Activated CD4-positive, alpha-beta T cell treated with anti-CD3 and anti-CD28 coated beads for 4 hours (primary cell): ENCODE data around the gene MAGEA3.
"Not testable (repeated sequence)": the region's sequence is repeated elsewhere in the genome, so short reads cannot be mapped to it uniquely, and the experiment has no call there.

Experiments used
- DNase-seq, 2 donors: peaks; one replicate each; pipeline ENCODE4 v3.0.0-alpha.2; 2020

The MAGEA3 gene, protein sequence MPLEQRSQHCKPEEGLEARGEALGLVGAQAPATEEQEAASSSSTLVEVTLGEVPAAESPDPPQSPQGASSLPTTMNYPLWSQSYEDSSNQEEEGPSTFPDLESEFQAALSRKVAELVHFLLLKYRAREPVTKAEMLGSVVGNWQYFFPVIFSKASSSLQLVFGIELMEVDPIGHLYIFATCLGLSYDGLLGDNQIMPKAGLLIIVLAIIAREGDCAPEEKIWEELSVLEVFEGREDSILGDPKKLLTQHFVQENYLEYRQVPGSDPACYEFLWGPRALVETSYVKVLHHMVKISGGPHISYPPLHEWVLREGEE

DNA sequence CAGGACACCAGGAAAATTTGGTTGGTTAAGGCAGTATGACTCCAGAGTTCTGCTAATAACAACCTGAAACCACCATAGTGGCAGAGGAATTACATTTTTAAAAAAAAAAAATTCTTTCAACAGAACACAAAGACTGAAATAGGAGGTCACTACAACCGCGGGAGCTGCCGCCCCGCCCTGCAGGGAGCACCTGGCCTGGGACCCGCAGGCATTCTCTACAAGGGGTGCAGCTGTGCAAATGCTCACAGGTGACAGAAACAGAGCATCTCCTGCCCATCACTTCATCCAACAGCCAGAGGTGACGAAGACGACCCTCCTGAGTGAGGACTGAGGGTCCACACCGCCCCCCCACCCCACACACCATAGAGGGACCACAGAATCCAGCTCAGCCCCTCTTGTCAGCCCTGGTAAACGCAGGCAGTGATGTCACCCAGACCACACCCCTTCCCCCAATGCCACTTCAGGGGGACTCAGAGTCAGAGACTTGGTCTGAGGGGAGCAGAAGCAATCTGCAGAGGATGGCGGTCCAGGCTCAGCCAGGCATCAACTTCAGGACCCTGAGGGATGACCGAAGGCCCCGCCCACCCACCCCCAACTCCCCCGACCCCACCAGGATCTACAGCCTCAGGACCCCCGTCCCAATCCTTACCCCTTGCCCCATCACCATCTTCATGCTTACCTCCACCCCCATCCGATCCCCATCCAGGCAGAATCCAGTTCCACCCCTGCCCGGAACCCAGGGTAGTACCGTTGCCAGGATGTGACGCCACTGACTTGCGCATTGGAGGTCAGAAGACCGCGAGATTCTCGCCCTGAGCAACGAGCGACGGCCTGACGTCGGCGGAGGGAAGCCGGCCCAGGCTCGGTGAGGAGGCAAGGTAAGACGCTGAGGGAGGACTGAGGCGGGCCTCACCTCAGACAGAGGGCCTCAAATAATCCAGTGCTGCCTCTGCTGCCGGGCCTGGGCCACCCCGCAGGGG lies at the start of gene MAGEA3:
Gene MAGEA3, plus strand, starts transcription at position 843 of the 980 bp plus-strand sequence. CDS start 2,039 bp downstream, outside the sequence.
- not testable (repeated sequence) for DNase-seq

DNA sequence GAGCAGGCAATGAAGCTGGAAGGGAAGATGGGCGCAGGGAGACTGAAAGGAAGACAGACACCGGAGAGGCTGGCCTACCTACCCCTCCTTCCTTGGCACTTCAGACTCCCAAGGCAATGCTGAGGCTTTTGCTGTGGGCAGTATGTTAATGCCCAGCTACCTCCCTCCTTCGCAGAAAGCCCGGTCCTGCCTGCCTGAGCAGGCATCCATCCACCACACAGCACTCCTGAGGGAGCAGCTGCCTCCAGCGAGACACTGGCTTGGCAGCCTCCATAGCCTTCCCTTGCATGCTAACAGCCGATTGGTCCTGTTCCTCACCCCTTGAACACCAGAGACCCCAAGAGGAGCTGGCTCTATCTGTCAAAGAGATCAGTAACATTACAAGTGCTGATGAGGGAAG lies 46.5 kb upstream of the MAGEA3 start:
- no peak for DNase-seq

DNA sequence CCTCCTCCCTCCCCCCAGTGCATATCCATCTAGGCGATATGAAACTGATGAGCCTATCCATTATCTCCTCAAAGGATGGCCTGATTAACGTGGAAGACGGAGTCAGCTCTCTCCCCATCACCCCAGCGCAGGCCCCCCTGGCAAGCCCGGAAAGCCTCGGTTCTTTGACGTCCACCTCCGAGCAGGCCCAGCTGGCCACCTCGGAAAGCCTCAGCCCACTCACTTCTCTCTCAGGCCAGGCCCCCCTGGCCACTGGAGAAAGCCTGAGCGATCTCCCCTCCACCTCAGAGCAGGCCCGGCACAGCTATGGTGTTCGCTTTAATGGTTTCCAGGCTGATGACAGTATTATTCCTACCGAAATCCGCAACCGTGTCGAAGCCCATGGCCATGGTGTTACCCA lies 46.1 kb upstream of the MAGEA3 start:
- no peak for DNase-seq

DNA sequence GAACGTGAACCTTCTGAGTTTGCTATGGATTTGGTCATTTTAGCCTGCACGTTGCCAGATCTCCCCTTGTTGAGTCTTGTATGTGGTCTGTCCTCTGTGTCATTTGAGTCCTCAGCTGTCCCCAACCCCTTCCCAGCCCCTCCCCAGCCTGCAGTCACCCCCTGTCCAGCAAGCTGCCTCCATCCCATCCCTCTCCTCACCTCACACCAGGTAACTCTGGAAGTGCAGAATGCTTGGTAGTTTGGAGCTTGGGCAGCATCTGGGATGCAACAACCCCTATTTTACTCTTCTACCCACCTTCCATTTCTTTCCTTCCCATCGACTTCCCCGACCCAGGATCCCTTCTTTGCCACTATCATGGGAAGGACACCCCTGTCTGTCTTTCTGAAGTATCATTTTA lies 42.5 kb upstream of the MAGEA3 start:
- DNase-seq: no peak

DNA sequence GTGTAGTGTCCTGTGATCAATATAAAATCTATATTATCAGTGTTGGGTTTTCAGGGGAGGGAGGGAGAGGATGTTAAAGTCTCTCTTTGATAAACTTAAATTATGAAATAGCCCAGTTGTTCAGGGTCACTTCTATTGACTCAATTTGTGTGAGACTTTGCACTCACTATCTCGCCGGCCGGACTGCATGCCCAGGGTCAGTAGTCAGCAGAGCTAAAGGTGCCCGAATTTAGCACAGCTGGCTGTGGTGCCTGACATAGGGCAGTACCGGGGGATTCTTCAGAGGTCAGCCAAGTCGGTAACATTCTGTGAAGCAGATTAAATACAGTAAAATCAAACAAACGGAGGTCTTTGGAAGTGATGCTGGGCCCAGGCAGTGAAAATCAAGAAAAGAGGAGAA lies 41.7 kb upstream of the MAGEA3 start:
- DNase-seq: no peak

DNA sequence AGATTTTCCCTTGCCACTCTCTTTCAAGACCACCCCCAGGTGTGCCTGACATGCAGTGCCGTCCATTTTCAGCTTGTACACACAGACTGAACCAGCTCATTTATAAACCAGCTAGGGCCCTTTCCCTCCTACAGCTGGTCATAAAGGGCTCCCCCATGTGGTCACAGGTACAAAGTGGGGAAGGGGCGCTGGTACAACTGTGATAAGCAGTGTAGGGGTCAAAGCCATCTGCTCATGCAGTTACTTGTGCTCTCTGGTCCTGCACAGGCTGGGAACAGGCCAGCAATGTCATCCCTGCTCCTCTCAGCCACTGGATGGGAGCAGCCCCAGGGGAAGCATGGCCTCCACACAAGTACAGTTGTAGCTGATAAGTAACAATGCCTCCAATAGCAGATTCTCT lies 40.3 kb upstream of the MAGEA3 start:
- no peak for DNase-seq

DNA sequence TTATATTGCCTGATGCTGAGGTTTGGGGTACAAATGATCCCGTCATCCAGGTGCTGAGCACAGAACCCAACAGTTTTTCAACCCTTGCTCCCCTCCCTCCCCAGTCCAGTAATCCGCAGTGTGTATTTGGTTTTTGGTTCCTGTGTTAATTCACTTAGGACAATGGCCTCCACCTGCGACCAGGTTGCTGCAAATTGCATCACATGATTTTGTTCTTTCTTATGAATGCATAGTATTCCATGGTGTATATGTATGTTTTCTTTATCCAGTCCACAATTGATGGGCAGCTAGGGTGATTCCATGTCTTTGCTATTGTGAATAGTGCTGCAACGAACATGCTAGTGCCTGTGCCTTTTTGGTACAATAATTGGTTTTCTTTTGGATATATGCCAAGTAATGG lies 35.5 kb upstream of the MAGEA3 start:
- DNase-seq: no peak

DNA sequence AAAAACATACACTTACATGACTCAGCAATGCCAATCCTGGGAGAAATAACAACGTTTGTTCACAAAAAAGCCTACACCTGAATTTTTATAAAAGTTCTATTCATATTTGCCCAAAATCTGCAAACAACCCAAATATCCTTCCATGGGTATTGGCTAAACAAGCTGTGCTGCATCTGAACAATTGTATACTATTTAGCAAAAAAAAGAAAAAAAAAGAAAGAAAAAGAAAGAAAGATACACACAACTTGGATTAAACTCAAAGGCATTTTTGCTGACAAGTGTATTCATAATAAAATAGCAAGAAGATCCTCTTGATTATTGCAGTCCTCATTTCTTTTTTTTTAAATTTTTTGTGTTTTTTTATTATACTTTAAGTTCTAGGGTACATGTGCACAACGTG lies 24.5 kb upstream of the MAGEA3 start:
- no peak for DNase-seq

DNA sequence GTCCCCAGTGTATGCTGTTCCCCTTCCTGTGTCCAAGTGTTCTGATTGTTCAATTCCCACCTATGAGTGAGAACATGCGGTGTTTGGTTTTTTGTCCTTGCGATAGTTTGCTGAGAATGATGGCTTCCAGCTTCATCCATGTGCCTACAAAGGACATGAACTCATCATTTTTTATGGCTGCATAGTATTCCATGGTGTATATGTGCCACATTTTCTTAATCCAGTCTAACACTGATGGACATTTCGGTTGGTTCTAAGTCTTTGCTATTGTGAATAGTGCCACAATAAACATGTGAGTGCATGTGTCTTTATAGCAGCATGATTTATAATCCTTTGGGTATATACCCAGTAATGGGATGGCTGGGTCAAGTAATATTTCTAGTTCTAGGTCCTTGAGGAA lies 23.9 kb upstream of the MAGEA3 start:
- not testable (repeated sequence) for DNase-seq

DNA sequence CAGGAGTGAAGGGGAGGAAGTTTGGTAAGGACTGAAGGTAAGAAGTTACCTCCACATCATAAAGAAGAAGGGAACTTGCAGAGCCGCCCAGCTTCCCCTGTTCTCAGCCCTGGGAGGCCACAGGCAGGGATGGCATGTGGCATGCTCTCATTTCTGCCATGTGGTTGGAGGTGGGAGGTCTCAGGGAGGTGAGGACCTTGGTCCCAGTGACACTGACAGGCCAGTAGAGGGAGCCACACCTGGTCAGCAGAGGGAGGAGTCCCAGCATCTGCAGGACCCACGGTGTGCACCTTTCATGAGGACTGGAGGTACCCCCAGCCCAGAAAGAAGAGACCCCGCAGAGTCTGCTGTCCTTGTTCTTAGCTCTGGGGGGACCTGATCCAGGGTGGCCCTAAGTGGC lies 17.6 kb upstream of the MAGEA3 start:
- not testable (repeated sequence) for DNase-seq

DNA sequence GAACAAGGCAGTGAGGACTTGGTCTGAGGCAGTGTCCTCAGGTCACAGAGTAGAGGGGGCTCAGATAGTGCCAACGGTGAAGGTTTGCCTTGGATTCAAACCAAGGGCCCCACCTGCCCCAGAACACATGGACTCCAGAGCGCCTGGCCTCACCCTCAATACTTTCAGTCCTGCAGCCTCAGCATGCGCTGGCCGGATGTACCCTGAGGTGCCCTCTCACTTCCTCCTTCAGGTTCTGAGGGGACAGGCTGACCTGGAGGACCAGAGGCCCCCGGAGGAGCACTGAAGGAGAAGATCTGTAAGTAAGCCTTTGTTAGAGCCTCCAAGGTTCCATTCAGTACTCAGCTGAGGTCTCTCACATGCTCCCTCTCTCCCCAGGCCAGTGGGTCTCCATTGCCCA lies 1.8 kb downstream of the MAGEA3 start:
- not testable (repeated sequence) for DNase-seq

DNA sequence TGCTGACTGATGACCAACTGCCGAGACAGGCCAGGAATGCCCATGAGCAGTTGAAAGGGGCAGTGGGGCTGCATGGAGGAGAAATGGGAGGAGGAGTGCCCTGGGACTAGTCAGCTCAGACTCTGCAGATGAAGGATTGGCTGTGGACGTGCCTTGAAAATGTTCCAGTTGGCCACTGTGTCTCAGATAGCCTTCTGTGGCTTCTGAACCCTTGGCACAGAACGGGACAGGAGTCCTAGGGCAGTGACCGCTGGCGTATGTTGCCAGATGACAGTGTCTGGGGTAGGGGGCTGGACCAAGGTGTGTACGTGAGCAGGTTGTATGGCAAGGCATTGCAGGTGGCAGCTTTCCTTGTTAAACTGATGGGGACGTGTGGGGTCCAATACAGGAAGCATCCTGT lies 7.9 kb downstream of the MAGEA3 start:
- not testable (repeated sequence) for DNase-seq

DNA sequence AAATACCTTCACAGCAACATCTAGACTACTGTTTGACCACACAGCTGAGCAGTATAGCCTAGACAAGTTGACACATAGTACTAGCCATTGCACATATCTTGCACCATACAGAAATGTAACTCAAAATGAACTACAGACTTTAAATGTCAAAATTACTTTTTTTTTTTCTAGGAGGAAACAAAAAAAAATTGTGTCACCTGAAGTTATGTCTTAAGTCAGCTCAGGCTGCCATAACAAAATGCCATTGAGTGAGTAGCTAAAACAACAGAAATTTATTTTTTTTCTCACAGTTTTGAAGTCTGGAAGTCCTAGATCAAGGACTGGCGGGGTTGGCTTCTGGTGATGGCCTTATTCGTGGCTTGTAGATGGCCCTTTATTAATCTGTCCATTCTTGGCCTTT lies 10.6 kb downstream of the MAGEA3 start, which contains the start of gene CSAG2:
Gene CSAG2, minus strand, starts transcription at position 101 of the 400 bp plus-strand sequence. CDS start 161 bp downstream, outside the sequence.
- not testable (repeated sequence) for DNase-seq

DNA sequence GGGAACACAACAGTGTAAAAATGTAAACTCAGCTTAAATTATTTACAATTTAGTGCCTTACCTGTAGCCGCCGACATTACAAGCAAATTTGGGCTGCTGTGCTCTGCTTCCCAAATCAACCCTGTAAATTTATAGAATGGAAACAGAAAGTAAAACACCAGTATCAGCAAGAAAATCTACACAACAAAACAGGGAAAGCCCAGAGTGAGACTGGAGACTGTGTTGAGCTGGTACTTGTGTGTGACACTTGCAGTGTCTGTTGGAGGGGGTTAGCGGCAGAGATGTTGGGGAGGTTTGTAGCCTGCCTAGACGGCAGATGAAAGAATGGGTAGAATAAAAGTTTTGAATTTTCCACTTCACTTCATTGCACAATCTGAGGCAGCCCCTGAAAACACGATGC lies 14.6 kb downstream of the MAGEA3 start:
- DNase-seq: not testable (repeated sequence)

DNA sequence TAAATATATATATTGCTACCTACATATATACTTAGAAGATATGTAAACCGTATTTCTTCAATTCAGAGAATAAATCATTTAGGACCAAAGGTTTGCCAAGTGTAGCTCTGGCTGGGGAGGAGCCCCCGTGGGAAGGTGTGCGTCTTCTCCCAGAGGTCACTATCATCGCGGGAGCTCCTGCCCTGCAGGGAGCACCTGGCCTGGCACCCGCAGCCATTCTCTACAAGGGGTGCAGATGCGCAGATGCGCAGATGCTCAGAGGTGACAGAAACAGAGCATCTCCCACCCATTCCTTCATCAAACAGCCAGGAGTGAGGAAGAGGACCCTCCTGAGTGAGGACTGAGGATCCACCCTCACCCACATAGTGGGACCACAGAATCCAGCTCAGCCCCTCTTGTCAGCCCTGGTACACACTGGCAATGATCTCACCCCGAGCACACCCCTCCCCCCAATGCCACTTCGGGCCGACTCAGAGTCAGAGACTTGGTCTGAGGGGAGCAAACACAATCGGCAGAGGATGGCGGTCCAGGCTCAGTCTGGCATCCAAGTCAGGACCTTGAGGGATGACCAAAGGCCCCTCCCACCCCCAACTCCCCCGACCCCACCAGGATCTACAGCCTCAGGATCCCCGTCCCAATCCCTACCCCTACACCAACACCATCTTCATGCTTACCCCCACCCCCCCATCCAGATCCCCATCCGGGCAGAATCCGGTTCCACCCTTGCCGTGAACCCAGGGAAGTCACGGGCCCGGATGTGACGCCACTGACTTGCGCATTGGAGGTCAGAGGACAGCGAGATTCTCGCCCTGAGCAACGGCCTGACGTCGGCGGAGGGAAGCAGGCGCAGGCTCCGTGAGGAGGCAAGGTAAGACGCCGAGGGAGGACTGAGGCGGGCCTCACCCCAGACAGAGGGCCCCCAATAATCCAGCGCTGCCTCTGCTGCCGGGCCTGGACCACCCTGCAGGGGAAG lies 15.5 kb downstream of the MAGEA3 start, which contains the start of gene MAGEA2B:
Gene MAGEA2B, plus strand, starts transcription at position 814 of the 973 bp plus-strand sequence. CDS start 2,479 bp downstream, outside the sequence.
- DNase-seq: not testable (repeated sequence)

DNA sequence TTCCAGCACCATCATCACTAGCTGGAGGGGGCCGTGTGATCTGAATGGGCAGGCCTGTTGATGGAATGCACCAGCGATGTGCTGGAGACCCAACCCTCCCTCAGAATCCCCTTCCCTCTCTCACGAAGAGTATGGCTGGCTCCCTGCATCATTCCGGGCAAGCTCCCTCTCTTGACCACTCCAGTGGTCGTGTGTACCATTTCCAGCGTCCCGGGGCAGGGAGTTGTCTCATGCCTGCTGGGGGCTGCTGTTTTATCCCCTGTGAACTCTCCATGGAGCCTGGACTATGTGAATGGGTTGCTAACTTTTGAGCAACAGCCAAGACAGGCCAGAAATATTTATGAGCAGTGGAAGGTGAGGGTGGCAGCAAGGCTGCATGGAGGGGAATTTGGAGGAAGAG lies 26.8 kb downstream of the MAGEA3 start:
- no peak for DNase-seq

DNA sequence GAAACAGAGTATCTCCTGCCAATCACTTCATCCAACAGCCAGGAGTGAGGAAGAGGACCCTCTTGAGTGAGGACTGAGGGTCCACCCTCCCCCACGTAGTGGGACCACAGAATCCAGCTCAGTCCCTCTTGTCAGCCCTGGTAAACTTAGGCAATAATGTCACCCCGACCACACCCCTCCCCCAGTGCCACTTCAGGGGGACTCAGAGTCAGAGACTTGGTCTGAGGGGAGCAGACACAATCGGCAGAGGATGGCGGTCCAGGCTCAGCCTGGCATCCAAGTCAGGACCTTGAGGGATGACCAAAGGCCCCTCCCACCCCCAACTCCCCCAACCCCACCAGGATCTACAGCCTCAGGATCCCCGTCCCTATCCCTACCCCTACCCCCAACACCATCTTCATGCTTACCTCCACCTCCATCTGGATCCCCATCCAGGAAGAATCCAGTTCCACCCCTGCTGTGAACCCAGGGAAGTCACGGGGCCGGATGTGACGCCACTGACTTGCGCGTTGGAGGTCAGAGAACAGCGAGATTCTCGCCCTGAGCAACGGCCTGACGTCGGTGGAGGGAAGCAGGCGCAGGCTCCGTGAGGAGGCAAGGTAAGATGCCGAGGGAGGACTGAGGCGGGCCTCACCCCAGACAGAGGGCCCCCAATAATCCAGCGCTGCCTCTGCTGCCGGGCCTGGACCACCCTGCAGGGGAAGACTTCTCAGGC lies 34.8 kb downstream of the MAGEA3 start, which contains the start of the genes CSAG1 and MAGEA12:
Gene CSAG1, minus strand, starts transcription at position 461 of the 715 bp plus-strand sequence. CDS start 1,261 bp downstream, outside the sequence.
Gene MAGEA12, plus strand, starts transcription at position 497 of the 715 bp plus-strand sequence. CDS start 2,405 bp downstream, outside the sequence.
- no peak for DNase-seq

DNA sequence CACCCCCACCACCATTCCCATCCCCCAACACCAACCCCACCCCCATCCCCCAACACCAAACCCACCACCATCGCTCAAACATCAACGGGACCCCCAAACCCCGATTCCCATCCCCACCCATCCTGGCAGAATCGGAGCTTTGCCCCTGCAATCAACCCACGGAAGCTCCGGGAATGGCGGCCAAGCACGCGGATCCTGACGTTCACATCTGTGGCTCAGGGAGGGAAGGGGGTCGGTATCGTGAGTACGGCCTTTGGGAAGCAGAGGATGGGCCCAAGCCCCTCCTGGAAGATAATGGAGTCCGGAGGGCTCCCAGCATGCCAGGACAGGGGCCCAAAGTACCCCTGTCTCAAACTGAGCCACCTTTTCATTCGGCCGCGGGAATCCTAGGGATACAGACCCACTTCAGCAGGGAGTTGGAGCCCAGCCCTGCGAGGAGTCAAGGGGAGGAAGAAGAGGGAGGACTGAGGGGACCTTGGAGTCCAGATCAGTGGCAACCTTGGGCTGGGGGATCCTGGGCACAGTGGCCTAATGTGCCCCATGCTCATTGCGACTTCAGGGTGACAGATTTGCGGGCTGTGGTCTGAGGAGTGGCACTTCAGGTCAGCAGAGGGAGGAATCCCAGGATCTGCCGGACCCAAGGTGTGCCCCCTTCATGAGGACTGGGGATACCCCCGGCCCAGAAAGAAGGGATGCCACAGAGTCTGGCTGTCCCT lies 35.7 kb downstream of the MAGEA3 start:
- DNase-seq: not testable (repeated sequence)

DNA sequence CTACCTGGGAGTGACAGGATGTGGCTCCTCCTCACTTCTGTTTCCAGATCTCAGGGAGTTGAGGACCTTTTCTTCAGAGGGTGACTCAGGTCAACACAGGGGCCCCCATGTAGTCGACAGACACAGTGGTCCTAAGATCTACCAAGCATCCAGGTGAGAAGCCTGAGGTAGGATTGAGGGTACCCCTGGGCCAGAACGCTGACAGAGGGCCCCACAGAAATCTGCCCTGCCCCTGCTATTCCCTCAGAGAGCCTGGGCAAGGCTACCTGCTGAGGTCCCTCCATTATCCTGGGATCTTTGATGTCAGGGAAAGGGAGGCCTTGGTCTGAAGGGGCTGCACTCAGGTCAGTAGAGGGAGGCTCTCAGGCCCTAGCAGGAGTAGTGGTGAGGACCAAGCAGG lies 36.5 kb downstream of the MAGEA3 start:
- no peak for DNase-seq

DNA sequence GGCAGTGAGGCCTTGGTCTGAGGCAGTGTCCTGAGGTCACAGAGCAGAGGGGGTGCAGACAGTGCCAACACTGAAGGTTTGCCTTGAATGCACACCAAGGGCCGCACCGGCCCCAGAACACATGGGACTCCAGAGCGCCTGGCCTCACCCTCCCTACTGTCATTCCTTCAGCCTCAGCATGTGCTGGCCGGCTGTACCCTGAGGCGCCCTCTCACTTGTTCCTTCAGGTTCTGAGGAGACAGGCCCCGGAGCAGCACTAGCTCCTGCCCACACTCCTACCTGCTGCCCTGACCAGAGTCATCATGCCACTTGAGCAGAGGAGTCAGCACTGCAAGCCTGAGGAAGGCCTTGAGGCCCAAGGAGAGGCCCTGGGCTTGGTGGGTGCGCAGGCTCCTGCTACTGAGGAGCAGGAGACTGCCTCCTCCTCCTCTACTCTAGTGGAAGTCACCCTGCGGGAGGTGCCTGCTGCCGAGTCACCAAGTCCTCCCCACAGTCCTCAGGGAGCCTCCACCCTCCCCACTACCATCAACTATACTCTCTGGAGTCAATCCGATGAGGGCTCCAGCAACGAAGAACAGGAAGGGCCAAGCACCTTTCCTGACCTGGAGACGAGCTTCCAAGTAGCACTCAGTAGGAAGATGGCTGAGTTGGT lies 37.4 kb downstream of the MAGEA3 start:
- no peak for DNase-seq
